MV-4-11 (cell line): ENCODE data around the gene CLEC16A.

Experiments used
- DNase-seq: peaks from one replicate; lab custom pipeline; 2025; lab: John Stamatoyannopoulos, UW

CLEC16A gene

DNA sequence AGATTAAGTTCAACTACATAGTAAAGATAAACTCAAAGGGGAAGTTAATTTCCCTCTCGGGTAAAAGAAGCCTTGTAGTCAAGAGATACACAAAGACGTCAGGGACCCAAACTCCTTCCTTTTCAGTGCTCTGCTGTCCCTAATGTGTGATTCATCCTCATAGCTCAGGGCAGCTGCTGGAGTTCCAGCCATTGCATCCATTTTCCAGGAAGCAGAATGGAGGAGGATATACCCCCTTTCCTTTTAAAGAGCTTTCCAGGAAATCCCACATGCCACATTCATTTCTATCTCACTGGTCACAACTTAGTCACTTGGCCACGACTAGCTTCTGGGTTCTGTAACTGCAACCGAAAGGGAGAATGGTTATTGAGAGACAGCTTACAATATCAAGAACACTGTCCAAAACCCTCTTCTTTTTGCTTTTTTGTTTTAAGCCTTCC lies 216.3 kb downstream of the CLEC16A start:
- DNase-seq = peak; percentile 48

DNA sequence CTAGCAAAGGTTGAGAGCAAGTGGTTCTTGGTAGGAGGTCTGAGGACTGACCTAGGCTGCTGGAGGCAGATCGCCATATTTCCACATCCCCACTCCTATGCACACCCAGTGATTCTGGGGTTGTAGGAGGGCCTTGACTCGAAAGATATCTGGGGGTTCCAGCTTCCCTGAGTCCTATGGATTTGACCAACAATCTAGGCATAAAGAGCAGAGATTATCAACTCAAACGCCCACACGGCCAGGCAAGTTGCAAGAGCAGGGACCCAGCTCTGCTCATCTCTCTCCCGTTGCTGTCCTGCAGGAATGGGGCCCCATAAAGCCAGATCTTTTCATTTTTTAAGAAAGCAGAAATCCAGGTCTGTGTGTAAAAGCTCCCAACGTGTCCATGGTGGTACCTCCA lies 217.1 kb downstream of the CLEC16A start:
- DNase-seq = no peak

DNA sequence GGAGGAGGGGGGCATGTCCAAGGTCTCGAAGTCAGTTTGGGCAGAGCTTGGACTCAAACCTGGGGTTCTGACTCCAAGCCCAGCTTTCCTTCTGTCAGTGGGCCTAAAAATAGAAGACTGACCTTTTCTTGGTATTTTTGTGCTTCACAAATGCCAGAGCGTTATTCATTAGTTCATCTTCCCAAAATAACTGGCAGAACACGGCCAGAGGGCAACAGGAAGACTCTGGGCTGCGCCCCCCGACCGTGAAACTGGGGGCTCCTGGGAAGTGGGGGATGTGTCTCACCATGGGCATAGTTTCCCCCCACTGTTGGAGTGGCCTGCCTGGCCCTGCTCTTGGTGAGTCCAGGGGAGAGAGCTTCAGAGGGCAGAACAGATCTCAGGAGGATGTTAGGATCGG lies 217.6 kb downstream of the CLEC16A start:
- DNase-seq = no peak

DNA sequence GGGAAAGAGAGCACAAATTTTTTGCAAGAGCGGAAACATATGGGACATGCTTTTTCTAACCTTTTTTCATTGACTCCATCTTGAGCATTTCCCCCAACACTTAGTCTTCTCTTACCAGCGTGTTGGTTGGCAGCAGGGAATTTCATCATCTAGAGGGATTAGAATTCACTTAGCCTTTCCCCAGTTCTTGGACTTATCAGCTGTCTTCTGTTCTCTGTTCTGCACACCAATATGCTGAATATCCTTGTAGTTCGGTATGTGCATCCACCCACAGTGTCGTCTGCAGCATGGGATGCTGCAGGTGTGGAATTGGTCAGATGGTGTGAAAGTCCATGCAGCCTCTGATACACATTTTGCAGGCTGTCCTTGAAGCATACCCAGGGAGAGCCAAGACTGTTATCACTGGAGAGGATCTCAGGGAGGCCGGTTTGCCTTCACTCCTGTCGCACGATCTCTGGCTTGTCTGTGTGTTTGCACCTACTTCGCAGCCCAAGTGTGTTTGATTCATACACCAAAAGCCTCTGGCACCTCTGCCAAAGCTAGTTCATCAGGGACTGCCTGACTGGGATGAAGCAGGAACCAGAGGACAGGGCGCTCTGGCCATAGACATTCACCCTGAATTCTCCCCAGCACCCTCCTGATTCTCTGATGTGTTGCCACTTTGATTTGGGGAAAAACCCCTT lies 218.4 kb downstream of the CLEC16A start:
- DNase-seq = no peak

DNA sequence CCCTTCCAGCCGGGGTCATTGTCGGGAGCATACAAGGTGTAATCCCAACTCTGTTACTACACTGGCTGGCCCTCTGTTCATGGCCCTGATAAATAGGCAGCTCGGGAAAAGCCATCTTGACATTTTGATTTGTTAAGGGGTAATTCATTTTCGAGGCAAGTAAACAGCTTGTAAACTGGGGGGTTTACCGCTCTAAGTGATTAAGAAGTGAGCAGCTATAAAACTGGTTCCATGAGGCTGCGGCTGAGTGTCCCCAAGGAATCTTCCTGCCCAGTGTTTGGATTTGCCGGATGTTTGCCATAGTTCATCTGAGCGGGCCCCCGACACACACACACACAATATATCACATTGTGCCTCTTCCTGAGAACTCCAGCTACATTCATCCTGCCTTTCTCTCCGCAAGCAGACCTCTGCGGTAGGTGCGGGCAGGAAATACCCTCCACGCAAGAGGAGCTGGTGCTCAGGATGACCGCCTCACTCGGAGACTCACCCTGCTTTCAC lies 219.4 kb downstream of the CLEC16A start:
- DNase-seq = no peak

DNA sequence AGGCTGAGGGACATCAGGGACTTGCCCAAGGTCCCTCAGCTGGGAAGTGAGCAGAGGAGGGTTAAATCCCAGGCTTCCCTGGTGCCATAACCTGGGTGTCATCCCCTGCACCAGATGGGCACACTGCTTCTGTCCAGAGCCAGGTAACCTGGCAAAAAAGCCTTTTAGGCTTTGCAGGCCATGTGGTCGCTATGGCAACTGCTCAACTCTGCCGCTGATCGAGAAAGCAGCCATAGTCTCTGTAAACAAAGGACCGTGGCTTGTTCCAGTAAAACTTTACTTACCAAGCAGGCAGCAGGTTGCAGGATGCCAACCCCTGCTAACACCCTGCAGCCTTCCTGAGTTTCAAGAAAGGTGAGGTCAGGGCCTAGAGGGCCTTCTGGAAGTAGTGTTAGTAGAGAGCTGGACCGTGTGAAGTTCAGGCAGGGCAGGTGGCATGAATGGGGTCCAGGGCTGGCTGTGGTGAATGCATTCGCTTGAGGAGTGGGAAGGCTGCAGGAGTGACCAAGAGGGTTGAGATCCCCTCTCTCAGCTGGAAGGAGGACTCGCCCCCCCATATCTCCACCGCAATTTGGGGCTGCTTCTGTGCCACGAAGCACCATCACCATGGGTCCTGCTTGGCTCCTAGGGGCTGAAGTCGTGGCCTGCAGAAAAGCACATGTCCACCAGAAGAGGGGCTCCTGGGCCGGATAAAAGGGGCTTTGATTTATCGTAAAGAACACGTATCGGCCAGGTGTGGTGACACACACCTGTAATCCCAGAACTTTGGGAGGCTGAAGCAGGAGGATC lies 220.3 kb downstream of the CLEC16A start:
- no peak for DNase-seq

DNA sequence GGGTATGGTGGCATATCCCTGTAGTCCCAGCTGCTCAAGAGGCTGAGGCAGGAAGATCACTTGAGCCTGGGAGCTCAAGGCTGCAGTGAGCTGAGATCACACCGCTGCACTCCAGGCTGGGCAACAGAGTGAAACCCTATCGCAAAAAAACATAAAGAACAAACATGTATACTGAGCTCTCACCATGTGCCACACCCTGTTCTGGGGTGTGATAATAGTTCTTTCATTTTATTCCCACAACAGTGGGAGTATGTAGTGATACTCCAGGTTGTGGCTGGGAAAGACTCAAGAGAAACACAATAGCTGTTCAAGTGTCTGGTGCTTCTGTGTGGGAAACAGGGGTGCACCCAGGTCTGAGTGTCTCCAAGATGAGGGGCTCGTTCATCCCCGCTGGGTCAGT lies 221.0 kb downstream of the CLEC16A start:
- DNase-seq = no peak

DNA sequence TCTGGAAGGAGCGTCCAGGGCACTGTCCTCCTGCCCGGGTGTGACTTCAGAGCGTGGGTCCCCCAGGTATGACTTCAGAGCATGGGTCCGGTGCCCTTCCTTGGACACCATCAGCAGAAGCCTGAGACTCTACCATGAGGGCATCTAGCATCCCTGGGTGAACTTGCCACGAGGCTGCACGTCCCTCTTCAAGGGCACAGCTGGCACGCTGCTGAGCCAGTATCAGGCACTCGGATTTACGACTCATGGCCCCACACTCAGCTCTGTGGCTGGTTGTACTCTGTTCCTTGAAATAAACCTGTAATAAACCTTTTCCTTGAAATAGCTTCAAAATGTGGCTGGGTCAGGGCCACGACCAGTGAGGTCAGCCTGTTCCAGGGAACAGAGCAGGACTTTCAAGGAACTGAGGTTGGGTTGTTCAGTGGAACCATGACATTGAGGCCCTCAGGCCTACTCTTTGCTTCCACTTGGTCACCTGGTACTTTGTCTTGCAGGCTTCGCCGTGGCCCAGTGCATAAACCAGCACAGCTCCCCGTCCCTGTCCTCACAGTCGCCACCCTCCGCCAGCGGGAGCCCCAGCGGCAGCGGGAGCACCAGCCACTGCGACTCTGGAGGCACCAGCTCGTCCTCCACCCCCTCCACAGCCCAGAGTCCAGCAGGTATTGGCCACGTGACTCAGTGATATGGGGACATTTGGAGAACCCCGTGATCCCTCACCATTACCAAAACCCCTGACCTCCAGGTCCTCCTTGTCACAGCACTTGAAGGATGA lies 221.7 kb downstream of the CLEC16A start:
- DNase-seq = no peak

DNA sequence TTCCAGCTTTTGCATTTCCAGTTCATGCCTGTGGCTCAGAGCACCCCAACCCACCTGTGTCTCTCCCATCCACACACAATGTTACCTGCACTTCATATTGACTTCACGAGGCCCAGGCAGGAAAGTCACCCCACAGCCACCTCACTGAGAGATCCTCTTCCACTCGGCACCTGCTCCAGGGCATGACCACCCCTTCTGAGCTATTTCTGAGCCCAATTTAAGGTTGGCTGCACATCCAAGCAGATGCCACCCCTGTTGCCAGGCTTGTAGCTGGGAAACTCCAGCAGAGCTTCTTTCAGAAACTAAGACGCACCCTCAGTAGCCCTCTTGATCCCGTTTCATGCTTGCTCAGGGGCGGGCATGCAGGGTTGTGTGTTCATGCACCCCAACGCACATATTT lies 223.2 kb downstream of the CLEC16A start:
- DNase-seq = no peak

DNA sequence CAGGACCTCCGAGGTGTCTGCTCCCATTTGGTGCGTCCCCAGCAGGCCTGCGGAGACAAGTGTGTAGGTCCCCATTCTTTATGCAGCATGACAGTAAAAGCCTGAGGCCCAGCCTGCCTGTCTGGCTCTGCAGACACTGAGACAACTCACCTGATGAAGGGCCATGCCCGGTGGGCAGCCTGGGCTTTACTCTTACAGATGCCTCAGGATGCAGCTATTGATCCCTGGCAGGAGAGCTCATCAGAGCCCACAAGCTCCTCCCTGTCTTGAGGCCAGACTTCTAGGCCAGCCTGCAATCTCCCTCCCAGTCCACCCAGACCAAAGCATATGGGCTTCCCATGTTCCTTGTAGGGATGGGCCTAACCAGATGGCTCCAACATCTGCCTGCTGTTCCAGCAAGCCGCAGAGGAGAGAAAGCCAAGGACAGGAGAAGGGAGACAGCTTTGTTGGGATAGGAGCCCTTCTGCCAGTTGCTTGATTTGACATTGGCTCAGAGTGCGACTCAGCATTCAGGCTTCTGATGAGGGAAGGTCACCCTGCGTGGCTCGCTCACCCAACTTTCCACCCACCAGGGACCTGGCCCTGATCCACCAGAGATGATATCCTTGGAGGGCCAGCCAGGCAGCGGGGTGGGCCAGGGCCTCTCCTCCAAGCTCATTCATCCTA lies 224.2 kb downstream of the CLEC16A start:
- no peak for DNase-seq

DNA sequence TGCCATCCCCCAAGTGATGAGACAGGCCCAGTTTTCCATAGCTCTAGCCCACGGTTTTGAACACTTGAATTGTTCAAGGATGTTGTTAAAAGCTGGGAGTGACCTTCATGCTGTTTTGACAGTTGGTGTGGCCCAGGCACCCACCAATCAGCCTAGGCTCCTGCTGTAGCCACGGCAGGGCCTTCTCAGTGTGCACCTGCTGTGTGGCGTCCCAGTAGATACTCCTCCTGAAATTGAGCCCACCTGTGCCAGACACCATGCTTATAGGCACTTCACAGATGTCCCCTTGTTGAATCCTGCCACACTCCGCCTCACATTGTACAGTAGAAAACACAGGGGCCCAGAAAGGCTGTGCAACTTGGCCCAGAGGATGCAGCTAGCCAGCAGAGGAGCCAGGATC lies 225.3 kb downstream of the CLEC16A start:
- no peak for DNase-seq

DNA sequence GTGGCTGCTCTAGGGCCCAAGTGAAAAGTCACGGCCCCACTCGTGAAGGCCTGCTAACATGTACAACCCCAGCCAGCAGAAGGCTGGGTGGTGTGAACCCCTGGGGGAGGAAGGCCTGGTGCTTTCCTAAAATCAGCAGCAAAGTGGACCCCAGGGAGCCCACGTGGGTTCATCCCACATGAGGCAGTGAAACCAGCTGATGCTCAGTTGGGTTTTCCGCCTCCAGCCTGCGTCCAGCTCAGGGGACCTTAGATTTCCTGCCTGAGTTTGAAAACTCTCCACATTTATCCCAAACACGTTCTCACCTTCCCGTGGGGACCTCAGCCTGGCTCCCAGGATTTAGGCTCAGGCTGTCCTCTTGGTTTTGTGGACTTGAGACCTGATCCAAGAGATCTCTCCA lies 225.8 kb downstream of the CLEC16A start:
- DNase-seq = no peak

DNA sequence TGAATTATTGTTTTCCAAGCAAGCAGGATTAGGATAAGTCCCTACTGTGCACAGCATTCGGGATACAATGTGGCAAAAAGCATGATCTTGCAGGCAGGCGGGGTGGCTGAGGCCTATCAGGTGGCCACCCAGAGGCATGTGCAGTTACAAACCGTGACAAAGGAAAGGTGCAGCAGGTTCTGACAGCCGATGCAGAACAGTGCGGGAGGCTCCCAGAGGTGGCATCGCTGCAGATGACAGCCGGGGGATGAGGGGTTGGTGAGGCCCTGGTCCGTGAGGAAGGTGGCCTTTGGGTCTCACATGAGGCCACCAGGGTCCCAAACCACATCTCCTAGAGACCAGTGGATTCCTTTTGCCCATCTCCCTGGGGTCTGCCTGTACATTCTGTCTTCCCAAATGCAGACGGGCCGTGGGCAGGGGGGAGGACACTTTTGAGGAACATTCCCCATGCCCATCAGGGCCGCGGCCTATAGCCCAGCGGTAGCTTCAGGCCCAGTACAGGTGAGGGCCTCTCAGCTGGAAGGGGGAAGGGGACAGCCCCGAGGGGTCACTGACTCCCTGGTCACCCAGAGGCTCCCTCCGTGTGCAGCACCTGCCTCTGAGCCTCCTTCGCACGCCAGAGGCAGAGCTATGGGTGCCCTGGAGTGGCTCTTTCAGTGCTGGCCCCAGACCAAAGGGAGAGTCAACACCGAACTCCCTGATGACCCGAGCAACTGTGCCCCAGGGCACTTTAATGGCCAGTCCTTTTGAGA lies 226.5 kb downstream of the CLEC16A start:
- no peak for DNase-seq

DNA sequence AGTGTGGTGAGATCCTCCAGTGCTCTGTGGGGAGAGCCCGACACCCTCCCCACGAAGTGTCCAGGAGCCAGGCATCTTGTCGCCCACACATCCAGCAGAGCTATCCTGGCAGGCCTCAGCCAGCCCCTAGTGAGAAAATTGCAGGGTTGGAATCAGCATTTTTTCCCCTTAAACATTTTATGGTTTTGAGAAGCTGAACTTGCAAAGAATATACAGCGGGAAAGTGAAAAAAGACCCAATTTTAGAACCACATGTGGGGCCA lies 227.0 kb downstream of the CLEC16A start:
- DNase-seq = no peak

DNA sequence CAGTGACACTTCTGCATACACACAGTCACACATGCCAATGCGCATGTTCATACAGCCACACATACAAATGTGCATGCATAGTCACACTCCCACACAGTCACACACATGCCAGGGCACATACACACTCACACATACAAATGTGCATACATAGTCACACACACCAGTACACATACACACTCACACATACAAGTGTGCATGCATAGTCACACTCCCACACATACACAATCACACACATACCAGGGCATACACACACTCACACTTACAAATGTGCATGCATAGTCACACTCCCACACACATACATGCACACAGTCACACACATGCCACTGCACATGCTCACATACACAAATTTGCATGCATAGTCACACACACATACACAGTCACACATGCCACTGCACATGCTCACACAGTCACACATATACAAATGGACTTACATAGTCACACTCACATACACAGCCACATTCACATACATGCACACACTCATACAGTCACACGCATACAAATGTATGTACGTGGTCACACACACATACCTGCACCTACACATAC lies 227.5 kb downstream of the CLEC16A start:
- DNase-seq = peak; percentile 13

DNA sequence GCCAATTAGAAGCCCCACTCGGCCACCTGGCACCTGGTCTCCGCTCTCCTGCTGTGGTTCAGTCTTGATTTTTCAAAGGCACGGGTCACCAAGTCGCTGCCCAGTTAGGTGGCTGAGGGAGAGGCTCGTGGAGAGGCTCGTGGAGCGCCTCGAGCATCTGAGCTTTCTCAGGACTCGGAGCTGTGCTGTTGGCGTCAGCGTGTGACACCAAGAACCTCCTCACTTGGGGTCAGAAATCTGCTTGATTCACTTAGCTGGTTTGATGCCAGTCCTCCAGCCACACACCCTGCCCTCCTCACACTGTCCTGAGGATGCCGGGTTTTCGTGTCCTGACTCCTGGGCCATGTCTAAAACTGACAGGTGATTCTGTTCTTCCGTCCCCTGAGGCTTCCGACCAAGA lies 229.1 kb downstream of the CLEC16A start:
- no peak for DNase-seq

DNA sequence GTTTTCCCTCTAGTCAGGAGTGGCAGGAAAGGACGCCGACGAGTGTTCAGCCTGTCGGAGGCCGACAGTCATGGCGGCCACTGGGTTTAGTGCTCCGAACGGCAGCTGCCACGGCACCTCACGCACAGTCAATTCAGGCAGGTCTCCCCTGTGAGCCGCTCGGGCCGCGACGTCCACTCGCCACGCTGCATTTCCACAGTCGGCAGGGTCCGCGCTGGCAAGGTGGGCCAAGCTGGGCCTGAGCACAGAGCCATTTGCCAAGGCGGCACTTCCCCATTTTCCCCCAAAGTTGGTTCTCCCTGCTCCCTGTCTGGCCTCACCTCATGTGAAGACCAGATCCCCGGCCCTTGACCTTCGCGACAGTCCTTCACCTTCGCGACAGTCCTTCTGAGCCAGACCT lies 229.8 kb downstream of the CLEC16A start:
- DNase-seq = no peak

DNA sequence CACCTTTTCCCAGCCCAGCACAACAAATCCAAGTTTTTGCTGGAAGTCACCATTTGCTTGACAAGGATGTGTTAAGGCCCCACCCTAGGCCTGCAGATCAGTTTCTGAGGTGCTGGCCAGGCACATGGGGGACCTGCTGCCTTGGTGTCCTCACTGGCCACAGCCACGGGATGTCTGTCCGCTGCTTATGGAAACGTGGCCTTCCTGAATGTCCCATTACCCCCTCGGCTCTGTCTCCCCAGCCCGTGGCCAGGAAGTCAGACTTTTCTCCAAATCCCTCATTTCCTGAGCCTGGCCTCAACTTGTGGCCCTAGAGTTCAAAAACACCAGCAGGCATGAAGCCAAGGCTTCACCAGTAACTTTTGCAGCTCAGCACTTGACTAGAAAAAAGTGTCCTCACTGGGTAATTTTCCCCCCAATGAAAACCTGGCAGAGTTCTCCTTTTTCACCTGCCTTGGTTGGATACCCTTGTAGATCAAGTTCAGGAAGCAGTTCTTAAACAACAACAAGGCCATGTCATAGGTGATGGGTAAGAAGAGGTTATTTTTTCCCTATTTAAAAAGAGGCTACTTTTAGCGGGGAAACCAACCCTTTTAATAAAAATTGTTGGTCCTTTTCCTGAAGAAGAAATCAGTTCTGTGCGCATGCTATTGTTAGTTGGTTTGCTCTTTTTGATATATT lies 230.9 kb downstream of the CLEC16A start:
- DNase-seq = peak; percentile 45

DNA sequence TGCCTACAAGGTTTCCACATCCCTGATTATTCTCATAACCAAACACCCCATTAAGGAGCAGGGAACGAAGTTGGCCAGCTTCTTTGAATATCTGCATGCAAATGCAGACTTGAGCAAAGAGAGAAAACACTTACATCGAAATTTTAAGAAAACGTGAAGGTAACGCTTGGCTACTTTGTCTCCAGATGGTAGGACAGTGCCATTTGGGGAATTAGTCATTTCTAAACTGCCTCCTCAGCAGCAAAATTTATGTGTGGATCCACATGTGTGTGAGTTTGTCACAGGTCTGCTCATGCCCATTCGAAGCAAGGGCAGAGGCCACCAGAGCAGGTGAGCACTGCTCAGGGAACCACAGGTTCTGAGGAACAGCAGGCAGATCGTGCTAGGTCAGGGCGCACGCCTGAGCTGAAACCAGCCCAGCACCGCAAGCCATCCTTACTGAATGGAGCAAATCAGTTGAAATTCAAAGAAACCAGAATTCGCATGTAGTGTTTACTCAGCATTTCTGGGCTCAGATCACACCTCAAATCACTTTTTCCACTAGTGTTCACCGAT lies 231.5 kb downstream of the CLEC16A start:
- no peak for DNase-seq

DNA sequence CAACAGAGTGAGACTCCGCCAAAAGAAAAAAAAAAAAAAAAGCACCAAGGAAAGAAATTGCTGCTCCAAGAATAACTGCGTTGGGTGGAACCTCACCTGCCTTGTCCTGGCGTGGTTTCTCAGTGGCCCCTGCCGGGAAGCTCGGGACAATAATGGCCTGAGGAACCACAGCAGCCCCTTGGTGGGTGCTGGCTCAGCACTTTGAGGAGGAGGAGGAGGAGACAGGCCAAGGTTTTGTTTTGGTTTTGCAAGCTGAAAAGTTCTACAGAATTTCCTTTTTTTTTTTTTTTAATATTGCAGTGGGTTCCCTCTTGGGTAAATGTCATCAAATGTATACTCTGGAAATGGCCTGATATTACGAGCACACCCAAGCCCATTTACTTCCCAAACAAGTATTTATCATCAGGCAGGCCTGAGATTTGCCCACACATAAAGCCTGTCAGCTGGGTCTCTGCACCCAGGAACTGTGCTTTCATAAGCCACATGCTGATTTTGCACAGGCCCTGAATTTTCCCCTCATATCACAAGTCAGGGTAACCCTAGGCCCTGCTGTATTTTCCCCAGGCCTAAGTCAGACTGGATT lies 233.3 kb downstream of the CLEC16A start:
- DNase-seq = no peak
